GM20000 (cell line): ENCODE results near the gene WDR7.

ENCODE experiments used
- DNase-seq: peaks from one replicate; pipeline ENCODE4 v3.0.0; 2012; ENCODE audit warnings: low spot score
- CTCF ChIP-seq: IDR thresholded peaks from 2 replicates; pipeline ENCODE4 v1.5.1; 2012; ENCODE audit warnings: mild to moderate bottlenecking, control low read depth; ENCODE audit errors: extremely low read depth, missing control alignments

The WDR7 gene

GRCh38 chr18:56843241-56843640 is 192.1 kb downstream of the WDR7 start:
- no peak for TF ChIP-seq CTCF
- no peak for DNase-seq

GRCh38 chr18:56844556-56844955 is 193.4 kb downstream of the WDR7 start:
- TF ChIP-seq CTCF = no peak
- DNase-seq = no peak

- no peak for TF ChIP-seq CTCF
These were observed 200.6 kb downstream of the WDR7 start for GRCh38 chr18:56851774-56852173.

GRCh38 chr18:56853961-56854360 is 202.8 kb downstream of the WDR7 start:
- no peak for DNase-seq
- TF ChIP-seq CTCF = no peak

More at GRCh38 chr18:56851774-56852173, 200.6 kb downstream of the WDR7 start:
- DNase-seq = peak; percentile 29

- no peak for TF ChIP-seq CTCF
- no peak for DNase-seq
These were observed 210.1 kb downstream of the WDR7 start for GRCh38 chr18:56861244-56861643.

- peak; percentile 12 for DNase-seq
- TF ChIP-seq CTCF = peak; percentile 59
These were observed 218.1 kb downstream of the WDR7 start for GRCh38 chr18:56869189-56869777.

GRCh38 chr18:56870982-56871381 is 219.8 kb downstream of the WDR7 start:
- DNase-seq = no peak
- TF ChIP-seq CTCF = no peak
